Parathyroid adenoma (tissue), 2 donors: Measurements from ENCODE around the gene GJB4.

Source experiments
- H2AFZ ChIP-seq: fragments of 300-600 bp; sonication (generic); one replicate; pipeline ENCODE4 v1.7.0; 2017; ENCODE audit warnings: antibody characterized with exemption, mild to moderate bottlenecking
- H3K27ac ChIP-seq: fragments of 300-600 bp; sonication (generic); one replicate; pipeline ENCODE4 v1.7.0; 2017
- H3K27me3 ChIP-seq: fragments of 300-600 bp; sonication (generic); one replicate; pipeline ENCODE4 v1.7.0; 2017; ENCODE audit warnings: low read length; ENCODE audit not compliant: control insufficient read depth, insufficient read depth
- H3K36me3 ChIP-seq: fragments of 300-600 bp; sonication (generic); one replicate; pipeline ENCODE4 v1.7.0; 2017; ENCODE audit warnings: low read length; ENCODE audit not compliant: control insufficient read depth, insufficient read depth
- H3K4me1 ChIP-seq: fragments of 300-600 bp; sonication (generic); one replicate; pipeline ENCODE4 v1.7.0; 2017; ENCODE audit warnings: control low read depth
- H3K4me2 ChIP-seq: fragments of 300-600 bp; sonication (generic); one replicate; pipeline ENCODE4 v1.7.0; 2017; ENCODE audit warnings: low read length
- H3K4me3 ChIP-seq: fragments of 300-600 bp; sonication (generic); one replicate; pipeline ENCODE4 v1.7.0; 2017; ENCODE audit warnings: low read depth, low read length
- H3K79me2 ChIP-seq: fragments of 300-600 bp; sonication (generic); one replicate; pipeline ENCODE4 v1.7.0; 2017; ENCODE audit warnings: control low read depth
- H3K9ac ChIP-seq: fragments of 300-600 bp; sonication (generic); one replicate; pipeline ENCODE4 v1.7.0; 2017; ENCODE audit warnings: mild to moderate bottlenecking
- H3K9me3 ChIP-seq: fragments of 300-600 bp; sonication (generic); one replicate; pipeline ENCODE4 v1.7.0; 2017; ENCODE audit warnings: low read length; ENCODE audit not compliant: control insufficient read depth
- CTCF ChIP-seq: fragments of 300-600 bp; sonication (generic); IDR thresholded peaks from one replicate; pipeline ENCODE4 v1.7.0; 2017; ENCODE audit warnings: antibody characterized with exemption, mild to moderate bottlenecking
- donor health status: primary hyperparathyroidism.

Gene GJB4

GRCh38 chr1:34784751-34785221 is 25.2 kb downstream of the GJB4 start:
- Histone ChIP-seq H3K4me2 (no peak overlapping the region), H3K9ac (no peak overlapping the region), H3K27ac (no peak overlapping the region), H3K9me3 (no peaks in the 10 kb centered on the region), H3K79me2 (no peaks in the 10 kb centered on the region), H3K36me3 (no peaks in the 10 kb centered on the region), H3K27me3 (no peaks in the 10 kb centered on the region), H2AFZ (no peak overlapping the region), H3K4me1 (no peaks in the 10 kb centered on the region), H3K4me3 (no peak overlapping the region)
- no peak for TF ChIP-seq CTCF

GRCh38 chr1:34785231-34785874 is 25.8 kb downstream of the GJB4 start:
- H3K27me3 ChIP-seq, result no peaks in the 10 kb centered on the region

GRCh38 chr1:34785875-34786470 is 26.4 kb downstream of the GJB4 start:
- no peak overlapping the region for H3K4me2 ChIP-seq
- no peak overlapping the region for H3K4me3 ChIP-seq
- no peak overlapping the region for H3K27ac ChIP-seq
- no peaks in the 10 kb centered on the region for H3K79me2 ChIP-seq
- no peak overlapping the region for H2AFZ ChIP-seq
- H3K4me1 ChIP-seq, result no peaks in the 10 kb centered on the region
- no peak for TF ChIP-seq CTCF
- H3K27me3 ChIP-seq, result no peaks in the 10 kb centered on the region
- H3K36me3 ChIP-seq, result no peaks in the 10 kb centered on the region
- H3K9ac ChIP-seq, result no peak overlapping the region
- H3K9me3 ChIP-seq, result no peaks in the 10 kb centered on the region

More at GRCh38 chr1:34785231-34785874, 25.8 kb downstream of the GJB4 start:
- H3K4me3 ChIP-seq, result no peak overlapping the region
- TF ChIP-seq CTCF, result no peak
- H3K36me3 ChIP-seq, result no peaks in the 10 kb centered on the region
- H2AFZ ChIP-seq, result no peak overlapping the region
- no peaks in the 10 kb centered on the region for H3K79me2 ChIP-seq
- H3K27ac ChIP-seq, result no peak overlapping the region
- no peaks in the 10 kb centered on the region for H3K9me3 ChIP-seq
- H3K9ac ChIP-seq, result no peak overlapping the region
- H3K4me2 ChIP-seq, result no peak overlapping the region
- no peaks in the 10 kb centered on the region for H3K4me1 ChIP-seq

- peak; percentile 56 for TF ChIP-seq CTCF
- H2AFZ ChIP-seq, result no peak overlapping the region
- no peaks in the 10 kb centered on the region for H3K9me3 ChIP-seq
- no peak overlapping the region for H3K9ac ChIP-seq
- H3K79me2 ChIP-seq, result no peaks in the 10 kb centered on the region
- H3K36me3 ChIP-seq, result no peaks in the 10 kb centered on the region
- H3K27ac ChIP-seq, result no peak overlapping the region
- no peaks in the 10 kb centered on the region for H3K4me1 ChIP-seq
- no peak overlapping the region for H3K4me3 ChIP-seq
- no peaks in the 10 kb centered on the region for H3K27me3 ChIP-seq
- H3K4me2 ChIP-seq, result no peak overlapping the region
Measured at GRCh38 chr1:34786521-34787325, 27.2 kb downstream of the GJB4 start.
